Measurements from ENCODE around the gene ENO2.

GRCh38 chr12:6928703-6929407 is 14.5 kb downstream of the ENO2 start:
- TF ChIP-seq POLR2AphosphoS5 (IDR thresholded peaks at IDR 0.05; ENCODE audit: low read depth, low read length) = 0 out of 2 replicates have a peak, but pooled peaks have one; percentile 16
- TF ChIP-seq CTCF (IDR thresholded peaks at IDR 0.05) = no peak
